ENCODE data around the gene S100A9. TPM values are rescaled to one million over a fixed set of nuclear protein-coding genes. Genes with fewer than 3 reads are reported as not detected.
A peak's percentile ranks its signal among the peaks of the same experiment; 100 is the strongest.
"Not testable (repeated sequence)": the region's sequence is repeated elsewhere in the genome, so short reads cannot be mapped to it uniquely, and the experiment has no call there.

S100A9 gene
- polyA plus RNA-seq, 1 donor = 40.3 TPM

GRCh38 chr1:153343811-153344717 is 13.6 kb upstream of the S100A9 start:
- H3K27ac ChIP-seq (ENCODE audit: low read length) = no peak overlapping the region
- whole genome bisulfite sequencing (ENCODE audit: insufficient coverage, low lambda C conversion rate) = no CpG with 5 or more reads among the region's 9 CpGs
- H3K36me3 ChIP-seq (ENCODE audit: control insufficient read depth, insufficient read depth, low read length) = no peaks in the 10 kb centered on the region

DNA sequence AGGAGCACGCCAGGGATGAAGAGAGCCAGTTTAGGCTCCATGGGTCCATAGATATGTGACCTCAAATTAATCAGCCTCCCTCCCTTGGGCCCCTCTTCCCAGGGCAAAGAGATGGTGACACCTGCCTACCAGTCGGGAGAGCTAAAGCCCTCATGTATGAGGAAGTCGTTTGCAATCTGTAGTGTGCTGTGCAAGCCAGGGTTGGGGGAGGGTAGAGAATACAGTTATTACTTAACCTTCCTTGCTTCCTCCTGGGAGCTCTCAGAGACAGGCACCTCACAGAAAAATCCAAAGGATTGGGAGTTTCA is 13.0 kb upstream of the S100A9 start:
- Histone ChIP-seq H3K36me3 (ENCODE audit: control insufficient read depth, insufficient read depth, low read length) (no peaks in the 10 kb centered on the region), H3K27ac (ENCODE audit: low read length) (no peak overlapping the region), H3K9me3 (ENCODE audit: control insufficient read depth, low read depth, low read length) (no peaks in the 10 kb centered on the region), H3K27me3 (ENCODE audit: control insufficient read depth, insufficient read depth, low read length) (no peaks in the 10 kb centered on the region), H3K4me3 (ENCODE audit: low read length) (no peak overlapping the region), H3K4me1 (ENCODE audit: control insufficient read depth, insufficient read depth, low read length) (peaks cover 36% of the 10 kb centered on the region)
- peak; percentile 56 to 62 for DNase-seq
- WGBS (ENCODE audit: insufficient coverage, low lambda C conversion rate) = no CpG with 5 or more reads among the region's 3 CpGs

More at GRCh38 chr1:153343811-153344717, 13.6 kb upstream of the S100A9 start:
- peaks cover 35% of the 10 kb centered on the region for H3K4me1 ChIP-seq (ENCODE audit: control insufficient read depth, insufficient read depth, low read length)
- no peak for DNase-seq
- no peaks in the 10 kb centered on the region for H3K9me3 ChIP-seq (ENCODE audit: control insufficient read depth, low read depth, low read length)
- H3K27me3 ChIP-seq (ENCODE audit: control insufficient read depth, insufficient read depth, low read length) = no peaks in the 10 kb centered on the region
- H3K4me3 ChIP-seq (ENCODE audit: low read length) = no peak overlapping the region

GRCh38 chr1:153345187-153346076 is 12.2 kb upstream of the S100A9 start:
- H3K4me3 ChIP-seq (ENCODE audit: low read length) = no peak overlapping the region
- H3K36me3 ChIP-seq (ENCODE audit: control insufficient read depth, insufficient read depth, low read length) = no peaks in the 10 kb centered on the region
- peak in 1 of 2 donors; percentile 40 for DNase-seq
- H3K4me1 ChIP-seq (ENCODE audit: control insufficient read depth, insufficient read depth, low read length) = peaks cover 36% of the 10 kb centered on the region
- H3K27ac ChIP-seq (ENCODE audit: low read length) = no peak overlapping the region
- 33% methylated on average over 1 of the region's 14 CpGs for WGBS (ENCODE audit: insufficient coverage, low lambda C conversion rate)
- no peaks in the 10 kb centered on the region for H3K9me3 ChIP-seq (ENCODE audit: control insufficient read depth, low read depth, low read length)
- peaks cover 2% of the 10 kb centered on the region for H3K27me3 ChIP-seq (ENCODE audit: control insufficient read depth, insufficient read depth, low read length)

GRCh38 chr1:153346077-153346723 is 11.5 kb upstream of the S100A9 start:
- H3K27me3 ChIP-seq (ENCODE audit: control insufficient read depth, insufficient read depth, low read length) = peaks cover 5% of the 10 kb centered on the region
- peaks cover 36% of the 10 kb centered on the region for H3K4me1 ChIP-seq (ENCODE audit: control insufficient read depth, insufficient read depth, low read length)
- no peaks in the 10 kb centered on the region for H3K9me3 ChIP-seq (ENCODE audit: control insufficient read depth, low read depth, low read length)
- no peak overlapping the region for H3K27ac ChIP-seq (ENCODE audit: low read length)
- H3K36me3 ChIP-seq (ENCODE audit: control insufficient read depth, insufficient read depth, low read length) = no peaks in the 10 kb centered on the region
- H3K4me3 ChIP-seq (ENCODE audit: low read length) = no peak overlapping the region
- no peak for DNase-seq
- no CpG with 5 or more reads among the region's 6 CpGs for WGBS (ENCODE audit: insufficient coverage, low lambda C conversion rate)

GRCh38 chr1:153347049-153347448 is 10.6 kb upstream of the S100A9 start:
- 80% methylated on average over 1 of the region's 14 CpGs for WGBS (ENCODE audit: insufficient coverage, low lambda C conversion rate)
- H3K27me3 ChIP-seq (ENCODE audit: control insufficient read depth, insufficient read depth, low read length); H3K4me3 ChIP-seq (ENCODE audit: low read length); H3K36me3 ChIP-seq (ENCODE audit: control insufficient read depth, insufficient read depth, low read length); H3K9me3 ChIP-seq (ENCODE audit: control insufficient read depth, low read depth, low read length); H3K27ac ChIP-seq (ENCODE audit: low read length); DNase-seq: not testable (repeated sequence)
- H3K4me1 ChIP-seq (ENCODE audit: control insufficient read depth, insufficient read depth, low read length) = peaks cover 36% of the 10 kb centered on the region

GRCh38 chr1:153347856-153348255 is 9.8 kb upstream of the S100A9 start:
- peaks cover 5% of the 10 kb centered on the region for H3K27me3 ChIP-seq (ENCODE audit: control insufficient read depth, insufficient read depth, low read length)

GRCh38 chr1:153348511-153349362 is 8.9 kb upstream of the S100A9 start, which contains the start of gene PGLYRP4:
TSS of gene PGLYRP4 (minus strand) at chr1:153348841. CDS start at chr1:153347932, 909 bp downstream.
- DNase-seq = peak; percentile 29 to 51
- no peak within 1 kb of the TSS for H3K4me3 ChIP-seq (ENCODE audit: low read length)
- H3K9me3 ChIP-seq (ENCODE audit: control insufficient read depth, low read depth, low read length) = no peaks in the 10 kb centered on the region
- no CpG with 5 or more reads among the region's 10 CpGs for WGBS (ENCODE audit: insufficient coverage, low lambda C conversion rate)
- H3K27me3 ChIP-seq (ENCODE audit: control insufficient read depth, insufficient read depth, low read length) = peaks cover 5% of the 10 kb centered on the region
- H3K4me1 ChIP-seq (ENCODE audit: control insufficient read depth, insufficient read depth, low read length) = peaks cover 25% of the 10 kb centered on the region
- peak within 1 kb of the TSS; percentile 39 for H3K27ac ChIP-seq (ENCODE audit: low read length)
- H3K36me3 ChIP-seq (ENCODE audit: control insufficient read depth, insufficient read depth, low read length) = no peaks in the 10 kb centered on the region

More at GRCh38 chr1:153347856-153348255, 9.8 kb upstream of the S100A9 start:
- no CpG with 5 or more reads among the region's 7 CpGs for WGBS (ENCODE audit: insufficient coverage, low lambda C conversion rate)
- Histone ChIP-seq H3K36me3 (ENCODE audit: control insufficient read depth, insufficient read depth, low read length) (no peaks in the 10 kb centered on the region), H3K9me3 (ENCODE audit: control insufficient read depth, low read depth, low read length) (no peaks in the 10 kb centered on the region), H3K4me1 (ENCODE audit: control insufficient read depth, insufficient read depth, low read length) (peaks cover 34% of the 10 kb centered on the region), H3K4me3 (ENCODE audit: low read length) (no peak overlapping the region), H3K27ac (ENCODE audit: low read length) (peak overlapping the region; percentile 39)
- no peak for DNase-seq

- peaks cover 5% of the 10 kb centered on the region for H3K27me3 ChIP-seq (ENCODE audit: control insufficient read depth, insufficient read depth, low read length)
- DNase-seq = no peak
These were observed 8.0 kb upstream of the S100A9 start for GRCh38 chr1:153349363-153350320.

More at GRCh38 chr1:153349363-153350320, 8.0 kb upstream of the S100A9 start:
- H3K36me3 ChIP-seq (ENCODE audit: control insufficient read depth, insufficient read depth, low read length) = no peaks in the 10 kb centered on the region
- no peak overlapping the region for H3K27ac ChIP-seq (ENCODE audit: low read length)
- no CpG with 5 or more reads among the region's 17 CpGs for WGBS (ENCODE audit: insufficient coverage, low lambda C conversion rate)
- H3K4me3 ChIP-seq (ENCODE audit: low read length) = no peak overlapping the region
- peaks cover 17% of the 10 kb centered on the region for H3K4me1 ChIP-seq (ENCODE audit: control insufficient read depth, insufficient read depth, low read length)
- H3K9me3 ChIP-seq (ENCODE audit: control insufficient read depth, low read depth, low read length) = no peaks in the 10 kb centered on the region
